ENCODE measurements around the gene ANKRD12.
"Not testable (repeated sequence)": the region's sequence is repeated elsewhere in the genome, so short reads cannot be mapped to it uniquely, and the experiment has no call there.

DNA sequence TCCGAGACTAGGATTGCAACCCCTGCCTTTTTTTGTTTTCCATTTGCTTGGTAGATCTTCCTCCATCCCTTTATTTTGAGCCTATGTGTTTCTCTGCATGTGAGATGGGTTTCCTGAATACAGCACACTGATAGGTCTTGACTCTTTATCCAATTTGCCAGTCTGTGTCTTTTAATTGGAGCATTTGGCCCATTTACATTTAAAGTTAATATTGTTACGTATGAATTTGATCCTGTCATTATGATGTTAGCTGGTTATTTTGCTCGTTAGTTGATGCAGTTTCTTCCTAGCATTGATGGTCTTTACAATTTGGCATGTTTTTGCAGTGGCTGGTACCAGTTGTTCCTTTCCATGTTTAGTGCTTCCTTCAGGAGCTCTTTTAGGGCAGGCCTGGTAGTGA is 32.9 kb downstream of the ANKRD12 start:
- TF ChIP-seq, protein P1, sequence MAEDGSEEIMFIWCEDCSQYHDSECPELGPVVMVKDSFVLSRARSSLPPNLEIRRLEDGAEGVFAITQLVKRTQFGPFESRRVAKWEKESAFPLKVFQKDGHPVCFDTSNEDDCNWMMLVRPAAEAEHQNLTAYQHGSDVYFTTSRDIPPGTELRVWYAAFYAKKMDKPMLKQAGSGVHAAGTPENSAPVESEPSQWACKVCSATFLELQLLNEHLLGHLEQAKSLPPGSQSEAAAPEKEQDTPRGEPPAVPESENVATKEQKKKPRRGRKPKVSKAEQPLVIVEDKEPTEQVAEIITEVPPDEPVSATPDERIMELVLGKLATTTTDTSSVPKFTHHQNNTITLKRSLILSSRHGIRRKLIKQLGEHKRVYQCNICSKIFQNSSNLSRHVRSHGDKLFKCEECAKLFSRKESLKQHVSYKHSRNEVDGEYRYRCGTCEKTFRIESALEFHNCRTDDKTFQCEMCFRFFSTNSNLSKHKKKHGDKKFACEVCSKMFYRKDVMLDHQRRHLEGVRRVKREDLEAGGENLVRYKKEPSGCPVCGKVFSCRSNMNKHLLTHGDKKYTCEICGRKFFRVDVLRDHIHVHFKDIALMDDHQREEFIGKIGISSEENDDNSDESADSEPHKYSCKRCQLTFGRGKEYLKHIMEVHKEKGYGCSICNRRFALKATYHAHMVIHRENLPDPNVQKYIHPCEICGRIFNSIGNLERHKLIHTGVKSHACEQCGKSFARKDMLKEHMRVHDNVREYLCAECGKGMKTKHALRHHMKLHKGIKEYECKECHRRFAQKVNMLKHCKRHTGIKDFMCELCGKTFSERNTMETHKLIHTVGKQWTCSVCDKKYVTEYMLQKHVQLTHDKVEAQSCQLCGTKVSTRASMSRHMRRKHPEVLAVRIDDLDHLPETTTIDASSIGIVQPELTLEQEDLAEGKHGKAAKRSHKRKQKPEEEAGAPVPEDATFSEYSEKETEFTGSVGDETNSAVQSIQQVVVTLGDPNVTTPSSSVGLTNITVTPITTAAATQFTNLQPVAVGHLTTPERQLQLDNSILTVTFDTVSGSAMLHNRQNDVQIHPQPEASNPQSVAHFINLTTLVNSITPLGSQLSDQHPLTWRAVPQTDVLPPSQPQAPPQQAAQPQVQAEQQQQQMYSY (CRISPR knock-in tag; IDR thresholded peaks at IDR 0.05): not testable (repeated sequence)
- TF ChIP-seq, protein P2, sequence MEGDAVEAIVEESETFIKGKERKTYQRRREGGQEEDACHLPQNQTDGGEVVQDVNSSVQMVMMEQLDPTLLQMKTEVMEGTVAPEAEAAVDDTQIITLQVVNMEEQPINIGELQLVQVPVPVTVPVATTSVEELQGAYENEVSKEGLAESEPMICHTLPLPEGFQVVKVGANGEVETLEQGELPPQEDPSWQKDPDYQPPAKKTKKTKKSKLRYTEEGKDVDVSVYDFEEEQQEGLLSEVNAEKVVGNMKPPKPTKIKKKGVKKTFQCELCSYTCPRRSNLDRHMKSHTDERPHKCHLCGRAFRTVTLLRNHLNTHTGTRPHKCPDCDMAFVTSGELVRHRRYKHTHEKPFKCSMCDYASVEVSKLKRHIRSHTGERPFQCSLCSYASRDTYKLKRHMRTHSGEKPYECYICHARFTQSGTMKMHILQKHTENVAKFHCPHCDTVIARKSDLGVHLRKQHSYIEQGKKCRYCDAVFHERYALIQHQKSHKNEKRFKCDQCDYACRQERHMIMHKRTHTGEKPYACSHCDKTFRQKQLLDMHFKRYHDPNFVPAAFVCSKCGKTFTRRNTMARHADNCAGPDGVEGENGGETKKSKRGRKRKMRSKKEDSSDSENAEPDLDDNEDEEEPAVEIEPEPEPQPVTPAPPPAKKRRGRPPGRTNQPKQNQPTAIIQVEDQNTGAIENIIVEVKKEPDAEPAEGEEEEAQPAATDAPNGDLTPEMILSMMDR (IDR thresholded peaks at IDR 0.05 in 2 of 3, conservative IDR thresholded peaks at IDR 0.05 in 1 of 3; ENCODE audit: control insufficient read depth in 2 of 3, extremely low read depth in 1 of 3, insufficient read depth in 1 of 3, low read depth in 3 of 3, low read length in 3 of 3): not testable (repeated sequence)
- not testable (repeated sequence) for TF ChIP-seq TAF1 (IDR thresholded peaks at IDR 0.05; ENCODE audit: borderline replicate concordance, low read depth, low read length); ZSCAN29 (IDR thresholded peaks at IDR 0.05); RAD21 (IDR thresholded peaks at IDR 0.05; ENCODE audit: insufficient read depth, low read depth, low read length); RAD51 (IDR thresholded peaks at IDR 0.05); ZNF274 (IDR thresholded peaks at IDR 0.05; ENCODE audit: insufficient read depth, insufficient read length); NFYA (IDR thresholded peaks at IDR 0.05; ENCODE audit: borderline replicate concordance, low read depth, low read length)
- TF ChIP-seq, protein P3, sequence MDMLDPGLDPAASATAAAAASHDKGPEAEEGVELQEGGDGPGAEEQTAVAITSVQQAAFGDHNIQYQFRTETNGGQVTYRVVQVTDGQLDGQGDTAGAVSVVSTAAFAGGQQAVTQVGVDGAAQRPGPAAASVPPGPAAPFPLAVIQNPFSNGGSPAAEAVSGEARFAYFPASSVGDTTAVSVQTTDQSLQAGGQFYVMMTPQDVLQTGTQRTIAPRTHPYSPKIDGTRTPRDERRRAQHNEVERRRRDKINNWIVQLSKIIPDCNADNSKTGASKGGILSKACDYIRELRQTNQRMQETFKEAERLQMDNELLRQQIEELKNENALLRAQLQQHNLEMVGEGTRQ (IDR thresholded peaks at IDR 0.05; ENCODE audit: borderline replicate concordance, low read depth, low read length): not testable (repeated sequence)

Measured in GM12878 (cell line).